Measurements from ENCODE around the gene DLG5. TPM values are rescaled to one million over a fixed set of nuclear protein-coding genes. Genes with fewer than 3 reads are reported as not detected.

The DLG5 gene
- polyA plus RNA-seq, 1 of the 3 experiments (the other 2 are of a cell fraction): 31.3 TPM

GRCh38 chr10:77884181-77884580 is 42.4 kb downstream of the DLG5 start:
- Histone ChIP-seq H3K9ac (no peak overlapping the region), H3F3A (replicated peaks; ENCODE audit: insufficient read depth) (peaks cover 18% of the 10 kb centered on the region), H3K4me2 (no peak overlapping the region), H3K9me3 (no peaks in the 10 kb centered on the region), H2AFZ (ENCODE audit: low read depth) (no peak overlapping the region), H4K20me1 (ENCODE audit: insufficient read depth) (peaks cover 91% of the 10 kb centered on the region), H3K9me2 (no peaks in the 10 kb centered on the region), H3K79me2 (ENCODE audit: insufficient read depth) (peaks cover 97% of the 10 kb centered on the region), H3K27ac (ENCODE audit: low read depth in 2 of 2, low read length in 1 of 2) (peak overlapping the region in 1 of 2 experiments; percentile 14; a peak in 1 of 4 replicates), H3K27me3 (ENCODE audit: insufficient read depth) (no peaks in the 10 kb centered on the region), H3K4me3 (ENCODE audit: low read depth in 2 of 2, low read length in 1 of 2) (no peak overlapping the region), H3K36me3 (replicated peaks in 1 of 2; ENCODE audit: control insufficient read depth in 1 of 2, insufficient read depth in 2 of 2, low read length in 1 of 2) (no peaks in the 10 kb centered on the region), H3K4me1 (ENCODE audit: control insufficient read depth in 1 of 2, insufficient read depth in 2 of 2, low read depth in 1 of 2, low read length in 1 of 2) (peaks cover 21 to 77% of the 10 kb centered on the region in 2 experiments)
- 88% methylated on average over 4 of the region's 7 CpGs for WGBS (ENCODE audit: low lambda C conversion rate)
- ChIA-PET POLR2A (no interaction called here), CTCF (no interaction called here)
- DNase-seq: no peak
- TF ChIP-seq TAF1 (IDR thresholded peaks at IDR 0.05; ENCODE audit: borderline replicate concordance, low read depth, low read length) (no peak), RXRA (IDR thresholded peaks at IDR 0.05; ENCODE audit: borderline replicate concordance, low read depth) (no peak), NRF1 (IDR thresholded peaks at IDR 0.05; ENCODE audit: low read depth, low read length) (no peak), IRF3 (IDR thresholded peaks at IDR 0.05; ENCODE audit: low read depth, low read length) (no peak), MEF2A (IDR thresholded peaks at IDR 0.05; ENCODE audit: borderline replicate concordance, low read depth) (no peak), MAX (IDR thresholded peaks at IDR 0.05; ENCODE audit: low read depth) (no peak), POLR2AphosphoS5 (IDR thresholded peaks at IDR 0.05; ENCODE audit: low read depth, low read length) (no peak), CHD2 (IDR thresholded peaks at IDR 0.05; ENCODE audit: low read length, partially characterized antibody) (no peak)

- Histone ChIP-seq H3K27ac (ENCODE audit: low read depth in 2 of 2, low read length in 1 of 2) (peak overlapping the region in 1 of 2 experiments; percentile 5; a peak in 1 of 4 replicates), H3K9me3 (no peaks in the 10 kb centered on the region), H4K20me1 (ENCODE audit: insufficient read depth) (peaks cover 90% of the 10 kb centered on the region), H3K27me3 (ENCODE audit: insufficient read depth) (no peaks in the 10 kb centered on the region), H3K4me2 (no peak overlapping the region), H3K4me1 (ENCODE audit: control insufficient read depth in 1 of 2, insufficient read depth in 2 of 2, low read depth in 1 of 2, low read length in 1 of 2) (peaks cover 17 to 73% of the 10 kb centered on the region in 2 experiments), H3F3A (replicated peaks; ENCODE audit: insufficient read depth) (peaks cover 3% of the 10 kb centered on the region), H3K79me2 (ENCODE audit: insufficient read depth) (peaks cover 100% of the 10 kb centered on the region), H3K4me3 (ENCODE audit: low read depth in 2 of 2, low read length in 1 of 2) (no peak overlapping the region), H2AFZ (ENCODE audit: low read depth) (no peak overlapping the region), H3K9me2 (no peaks in the 10 kb centered on the region), H3K9ac (no peak overlapping the region), H3K36me3 (replicated peaks in 1 of 2; ENCODE audit: control insufficient read depth in 1 of 2, insufficient read depth in 2 of 2, low read length in 1 of 2) (no peaks in the 10 kb centered on the region)
- 95% methylated on average over 4 of the region's 4 CpGs for WGBS (ENCODE audit: low lambda C conversion rate)
- DNase-seq: no peak
- TF ChIP-seq TAF1 (IDR thresholded peaks at IDR 0.05; ENCODE audit: borderline replicate concordance, low read depth, low read length): no peak
- TF ChIP-seq USF1 (IDR thresholded peaks at IDR 0.05; ENCODE audit: borderline replicate concordance, low read depth): 0 out of 2 replicates have a peak, but pooled peaks have one; percentile 9
- ChIA-PET POLR2A (interaction anchor here (0.6 kb wide), 1 partner anchor 91 kb away, joined by 4 read pairs; no protein-coding TSS in a partner anchor), CTCF (interaction anchor here (1.0 to 1.5 kb wide), 2 partner anchors 128 to 708 kb away, joined by 3 read pairs; no protein-coding TSS in a partner anchor)
Observed at GRCh38 chr10:77881636-77882035, 44.9 kb downstream of the DLG5 start.
